Right kidney (tissue), 1 donor: Measurements from ENCODE around the gene GNAZ.

ENCODE experiments used
- DNase-seq: peaks from one replicate; pipeline ENCODE4 v3.0.0-alpha.2; 2016

Gene GNAZ

DNA sequence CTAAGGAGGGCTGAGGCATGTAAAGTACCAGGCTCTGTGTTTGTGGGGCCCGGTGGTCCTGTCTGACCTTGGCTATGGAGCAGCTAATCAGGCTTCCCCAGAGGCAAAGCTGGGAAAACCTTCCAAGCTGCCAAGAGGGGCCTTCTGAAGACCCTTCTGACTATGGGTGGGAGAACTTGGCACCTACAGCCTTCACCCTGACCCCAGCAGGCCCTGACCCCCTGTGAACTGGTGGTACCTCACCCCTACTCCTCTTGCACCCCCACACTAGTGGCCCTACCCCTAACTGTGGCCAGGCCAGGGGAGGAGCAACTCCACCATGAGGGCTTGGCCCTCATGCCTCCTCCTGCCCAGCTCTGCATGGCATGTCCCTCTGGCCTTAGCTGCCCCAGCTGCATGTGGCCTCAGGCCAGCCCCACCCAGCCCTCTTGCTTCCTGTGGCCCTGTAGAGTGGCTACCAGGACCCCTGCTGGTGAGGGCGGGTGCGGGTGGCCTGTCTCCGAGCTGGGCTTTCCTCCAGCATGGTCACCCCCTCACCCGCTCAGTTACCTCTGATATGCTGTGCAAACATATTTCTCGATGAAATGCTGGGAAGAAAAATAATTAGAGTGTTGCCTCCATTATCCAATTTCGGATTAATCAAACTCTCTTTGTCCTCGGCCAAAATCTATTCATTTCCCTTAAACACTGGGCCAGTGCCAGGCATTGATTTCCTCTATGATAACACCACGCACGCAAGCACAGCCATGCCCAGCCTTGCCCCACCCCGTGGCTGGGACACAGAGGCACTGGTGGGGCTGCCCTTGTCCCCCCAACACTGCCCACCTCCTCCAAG is 7.5 kb downstream of the GNAZ start:
- no peak for DNase-seq

DNA sequence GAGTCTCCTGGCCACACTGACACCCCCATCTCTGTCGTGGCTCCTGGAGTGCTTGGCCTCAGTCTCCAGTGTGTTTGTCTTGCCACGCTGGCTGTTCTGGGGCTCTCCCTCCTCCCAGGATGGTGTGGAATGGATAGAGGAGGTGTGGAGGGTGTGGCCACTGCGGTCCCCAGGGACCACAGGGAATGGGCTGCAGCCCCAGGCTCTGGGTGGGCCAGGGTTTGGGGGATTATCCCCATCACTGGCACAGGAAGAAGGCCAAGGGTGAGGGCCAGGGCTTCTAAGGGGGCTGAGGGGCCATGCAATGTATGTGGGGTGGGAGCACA is 8.1 kb downstream of the GNAZ start:
- DNase-seq = no peak

- no peak for DNase-seq
Observed at GRCh38 chr22:23079240-23079768, 9.0 kb downstream of the GNAZ start.

DNA sequence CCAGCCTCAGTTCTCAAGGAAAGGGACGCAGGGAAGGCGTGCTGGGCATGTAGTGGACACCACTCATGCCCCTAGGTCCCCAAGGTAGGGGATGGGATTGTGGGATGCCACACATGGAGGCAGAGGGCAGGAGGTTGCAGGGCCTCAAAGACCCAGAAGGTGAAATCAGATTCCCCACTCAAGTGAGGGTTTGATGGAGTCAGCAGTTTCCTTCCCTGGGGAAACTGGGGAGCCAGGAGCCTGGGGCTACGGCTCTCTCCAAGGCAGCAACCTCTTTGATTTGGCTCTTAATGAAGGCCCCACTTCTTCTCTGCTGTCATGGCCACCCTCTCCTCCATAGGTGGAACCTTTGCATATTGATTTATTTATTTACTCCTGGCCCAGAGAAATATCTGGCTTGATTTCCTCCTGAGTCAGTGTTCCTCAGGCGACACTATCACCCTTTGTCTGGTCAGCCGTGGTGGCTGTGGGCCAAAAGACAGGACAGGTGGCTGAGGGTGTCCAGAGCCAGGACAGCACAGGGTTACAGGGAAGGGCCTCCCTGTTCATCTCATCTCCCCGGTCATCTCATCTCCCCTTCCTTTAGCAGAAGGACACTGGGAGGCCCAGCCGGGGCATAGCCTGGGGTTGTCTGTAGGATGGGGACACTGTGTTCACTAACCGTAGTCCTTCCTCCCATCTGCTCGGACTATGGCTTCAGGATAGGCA is 9.6 kb downstream of the GNAZ start:
- no peak for DNase-seq

- no peak for DNase-seq
Observed at GRCh38 chr22:23080613-23081290, 10.4 kb downstream of the GNAZ start.

DNA sequence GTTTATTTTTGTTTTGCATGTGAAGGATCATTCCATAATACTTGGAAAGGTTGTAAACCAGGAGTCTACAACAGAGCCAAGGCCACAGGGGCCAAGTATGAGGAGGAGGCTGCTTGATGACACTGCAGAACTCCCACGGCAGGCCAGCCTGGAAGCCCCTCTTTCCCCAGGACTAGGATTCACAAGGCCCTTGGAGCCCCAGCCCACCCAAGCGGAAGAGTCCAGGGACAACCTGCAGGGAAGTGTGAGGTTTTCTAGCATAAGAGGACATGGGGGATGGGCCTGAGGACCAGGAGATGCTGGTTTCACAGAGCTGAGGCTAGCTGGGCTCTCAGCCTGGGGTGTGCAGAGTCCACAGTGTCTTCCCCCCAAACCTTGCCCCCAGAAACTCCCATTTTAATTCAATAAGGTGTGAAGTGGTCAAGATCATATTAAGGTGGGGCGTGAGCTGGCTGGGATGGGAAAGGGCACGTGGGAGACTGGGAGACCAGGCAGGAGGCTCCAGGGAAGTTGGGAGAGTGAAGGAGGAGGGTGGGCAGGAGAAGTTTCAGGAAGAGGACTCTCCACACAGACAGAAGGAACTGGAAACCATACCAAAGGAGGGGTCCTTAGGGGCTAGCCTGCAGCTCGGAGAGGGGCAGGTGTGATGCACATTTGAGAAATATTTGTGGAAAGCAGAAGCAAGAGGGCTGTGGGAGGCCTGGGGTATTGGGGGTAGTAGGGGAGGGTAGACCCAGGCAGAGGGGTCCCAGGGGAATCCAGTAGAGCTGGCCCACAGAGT is 12.4 kb downstream of the GNAZ start:
- no peak for DNase-seq

GRCh38 chr22:23083315-23084021 is 13.1 kb downstream of the GNAZ start:
- no peak for DNase-seq

DNA sequence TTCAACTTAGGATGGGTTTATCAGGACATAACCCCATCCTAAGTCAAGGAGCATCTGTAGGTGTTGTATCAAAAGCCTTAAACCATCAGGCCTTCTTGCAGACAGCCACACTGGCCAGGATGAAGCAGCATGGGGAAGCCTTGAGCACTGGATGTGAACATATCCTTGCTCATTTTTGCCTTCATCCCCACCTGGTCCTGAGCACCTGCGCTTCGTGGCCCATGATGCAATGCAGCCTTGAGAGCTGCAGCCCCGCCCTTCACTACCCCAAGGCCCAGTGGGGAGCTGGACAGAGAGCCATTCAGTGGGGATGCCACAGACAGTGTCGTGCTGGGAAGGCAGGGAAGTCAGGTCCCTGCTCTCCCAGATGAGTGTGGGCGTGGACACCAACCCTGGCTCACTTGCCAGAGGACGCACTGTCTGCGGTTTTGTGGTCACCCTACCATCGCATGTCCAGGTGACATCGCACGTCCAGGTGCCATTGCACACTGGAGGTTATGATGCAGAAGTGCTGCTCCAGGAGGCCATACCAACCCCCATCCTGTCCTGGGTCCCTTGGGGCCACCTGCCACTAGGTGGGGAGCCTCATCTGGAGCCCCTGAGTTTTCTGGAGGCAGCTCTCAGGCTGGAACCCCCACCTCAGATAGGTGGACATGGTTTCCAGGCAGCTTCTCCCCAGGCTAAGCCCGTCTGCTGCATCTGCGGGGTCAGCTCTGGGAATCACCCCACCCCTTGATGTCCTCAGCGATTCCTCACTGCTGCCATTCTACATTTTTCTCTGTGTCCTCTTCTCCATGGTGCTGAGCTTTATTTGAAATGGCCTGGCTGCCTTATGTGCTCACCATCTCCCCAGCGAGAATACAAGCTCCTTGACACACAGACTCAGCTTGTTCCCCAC is 14.4 kb downstream of the GNAZ start:
- no peak for DNase-seq

- DNase-seq = no peak
Observed at GRCh38 chr22:23085351-23085671, 15.0 kb downstream of the GNAZ start.

DNA sequence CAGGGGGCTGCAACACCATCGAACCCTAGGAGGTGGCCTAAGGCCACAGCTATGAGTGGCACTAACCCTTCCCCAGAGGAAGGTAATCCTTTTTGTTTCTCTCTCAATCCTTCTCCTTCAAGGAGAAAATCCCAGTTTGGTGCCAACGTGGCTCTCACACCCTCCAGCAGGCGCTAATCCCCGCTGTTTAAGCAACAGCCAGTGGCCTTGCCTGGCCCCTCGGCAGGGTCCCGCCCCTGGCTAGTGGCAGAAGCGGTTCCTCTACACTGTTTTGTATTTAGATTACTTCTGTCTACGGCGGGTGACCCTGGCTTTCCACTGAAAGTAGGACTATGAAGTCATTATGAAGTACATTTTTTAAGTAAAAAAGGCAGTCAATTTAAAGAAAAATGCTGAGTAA is 15.5 kb downstream of the GNAZ start:
- DNase-seq = no peak

GRCh38 chr22:23086263-23086662 is 15.9 kb downstream of the GNAZ start:
- DNase-seq = no peak

GRCh38 chr22:23086787-23087186 is 16.5 kb downstream of the GNAZ start:
- no peak for DNase-seq

GRCh38 chr22:23088199-23088604 is 17.9 kb downstream of the GNAZ start:
- DNase-seq = no peak

GRCh38 chr22:23089010-23089409 is 18.7 kb downstream of the GNAZ start:
- no peak for DNase-seq

GRCh38 chr22:23089633-23090456 is 19.5 kb downstream of the GNAZ start:
- DNase-seq = no peak

DNA sequence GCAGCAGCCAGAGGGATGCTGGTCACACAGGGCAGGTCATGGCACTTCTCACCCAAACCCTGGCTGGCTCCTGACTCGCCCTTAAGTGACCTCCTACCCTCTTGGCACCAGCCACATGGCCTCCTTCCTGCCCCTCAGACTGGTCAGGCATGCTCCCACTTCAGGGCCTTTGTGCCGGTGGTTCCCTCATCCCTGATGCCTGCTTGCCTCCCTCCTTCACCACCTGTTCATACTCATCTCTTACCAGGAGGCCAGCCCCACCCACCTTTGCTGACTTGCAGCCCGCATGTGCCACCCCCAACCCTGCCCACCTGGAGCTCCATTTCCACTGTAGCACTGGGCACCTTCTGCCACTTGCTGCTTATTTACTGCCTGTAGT is 20.1 kb downstream of the GNAZ start:
- no peak for DNase-seq

DNA sequence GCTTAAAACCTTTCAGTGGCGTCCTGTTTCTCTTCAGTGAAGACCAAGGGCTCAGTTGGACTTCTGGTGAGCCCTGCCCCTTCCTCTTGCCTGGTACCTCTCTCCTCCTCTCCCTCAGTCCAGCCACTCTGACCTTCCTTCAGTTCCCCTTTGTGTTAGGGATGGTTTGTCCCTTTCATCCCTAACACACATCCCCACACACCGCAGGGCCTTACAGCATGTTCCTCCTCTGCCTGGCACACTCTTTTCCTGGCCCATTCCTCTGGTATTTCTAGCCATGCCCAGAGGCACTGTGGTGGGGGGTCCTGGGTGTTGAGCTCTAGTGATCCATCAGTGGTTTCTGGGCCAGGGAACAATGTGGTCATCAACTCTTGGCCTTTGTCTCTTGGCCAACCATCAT is 21.4 kb downstream of the GNAZ start:
- DNase-seq = no peak

GRCh38 chr22:23092217-23092955 is 22.1 kb downstream of the GNAZ start:
- DNase-seq = no peak
